ENCODE measurements around the gene DNAJC28.

GRCh38 chr21:33479679-33480480, 11.6 kb downstream of the DNAJC28 start, which contains the start of gene TMEM50B:
- TF ChIP-seq, protein P1, sequence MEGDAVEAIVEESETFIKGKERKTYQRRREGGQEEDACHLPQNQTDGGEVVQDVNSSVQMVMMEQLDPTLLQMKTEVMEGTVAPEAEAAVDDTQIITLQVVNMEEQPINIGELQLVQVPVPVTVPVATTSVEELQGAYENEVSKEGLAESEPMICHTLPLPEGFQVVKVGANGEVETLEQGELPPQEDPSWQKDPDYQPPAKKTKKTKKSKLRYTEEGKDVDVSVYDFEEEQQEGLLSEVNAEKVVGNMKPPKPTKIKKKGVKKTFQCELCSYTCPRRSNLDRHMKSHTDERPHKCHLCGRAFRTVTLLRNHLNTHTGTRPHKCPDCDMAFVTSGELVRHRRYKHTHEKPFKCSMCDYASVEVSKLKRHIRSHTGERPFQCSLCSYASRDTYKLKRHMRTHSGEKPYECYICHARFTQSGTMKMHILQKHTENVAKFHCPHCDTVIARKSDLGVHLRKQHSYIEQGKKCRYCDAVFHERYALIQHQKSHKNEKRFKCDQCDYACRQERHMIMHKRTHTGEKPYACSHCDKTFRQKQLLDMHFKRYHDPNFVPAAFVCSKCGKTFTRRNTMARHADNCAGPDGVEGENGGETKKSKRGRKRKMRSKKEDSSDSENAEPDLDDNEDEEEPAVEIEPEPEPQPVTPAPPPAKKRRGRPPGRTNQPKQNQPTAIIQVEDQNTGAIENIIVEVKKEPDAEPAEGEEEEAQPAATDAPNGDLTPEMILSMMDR (IDR thresholded peaks at IDR 0.05; ENCODE audit: insufficient read depth, low read length), result peak; percentile 2
- TF ChIP-seq POLR2AphosphoS5 (IDR thresholded peaks at IDR 0.05; ENCODE audit: low read depth), result peak; percentile 77
- TF ChIP-seq GABPA (IDR thresholded peaks at IDR 0.05; ENCODE audit: low read depth), result peak; percentile 35; the same call in 1 of the 2 replicates
- peak; percentile 33; the same call in 1 of the 2 replicates for TF ChIP-seq SPI1 (IDR thresholded peaks at IDR 0.05; ENCODE audit: borderline replicate concordance, low read depth)
- TF ChIP-seq, protein P2, sequence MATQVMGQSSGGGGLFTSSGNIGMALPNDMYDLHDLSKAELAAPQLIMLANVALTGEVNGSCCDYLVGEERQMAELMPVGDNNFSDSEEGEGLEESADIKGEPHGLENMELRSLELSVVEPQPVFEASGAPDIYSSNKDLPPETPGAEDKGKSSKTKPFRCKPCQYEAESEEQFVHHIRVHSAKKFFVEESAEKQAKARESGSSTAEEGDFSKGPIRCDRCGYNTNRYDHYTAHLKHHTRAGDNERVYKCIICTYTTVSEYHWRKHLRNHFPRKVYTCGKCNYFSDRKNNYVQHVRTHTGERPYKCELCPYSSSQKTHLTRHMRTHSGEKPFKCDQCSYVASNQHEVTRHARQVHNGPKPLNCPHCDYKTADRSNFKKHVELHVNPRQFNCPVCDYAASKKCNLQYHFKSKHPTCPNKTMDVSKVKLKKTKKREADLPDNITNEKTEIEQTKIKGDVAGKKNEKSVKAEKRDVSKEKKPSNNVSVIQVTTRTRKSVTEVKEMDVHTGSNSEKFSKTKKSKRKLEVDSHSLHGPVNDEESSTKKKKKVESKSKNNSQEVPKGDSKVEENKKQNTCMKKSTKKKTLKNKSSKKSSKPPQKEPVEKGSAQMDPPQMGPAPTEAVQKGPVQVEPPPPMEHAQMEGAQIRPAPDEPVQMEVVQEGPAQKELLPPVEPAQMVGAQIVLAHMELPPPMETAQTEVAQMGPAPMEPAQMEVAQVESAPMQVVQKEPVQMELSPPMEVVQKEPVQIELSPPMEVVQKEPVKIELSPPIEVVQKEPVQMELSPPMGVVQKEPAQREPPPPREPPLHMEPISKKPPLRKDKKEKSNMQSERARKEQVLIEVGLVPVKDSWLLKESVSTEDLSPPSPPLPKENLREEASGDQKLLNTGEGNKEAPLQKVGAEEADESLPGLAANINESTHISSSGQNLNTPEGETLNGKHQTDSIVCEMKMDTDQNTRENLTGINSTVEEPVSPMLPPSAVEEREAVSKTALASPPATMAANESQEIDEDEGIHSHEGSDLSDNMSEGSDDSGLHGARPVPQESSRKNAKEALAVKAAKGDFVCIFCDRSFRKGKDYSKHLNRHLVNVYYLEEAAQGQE (IDR thresholded peaks at IDR 0.05; ENCODE audit: insufficient replicate concordance, low read depth), result peak; percentile 49
